ENCODE results near the gene AEBP2.
"Not testable (repeated sequence)": the region's sequence is repeated elsewhere in the genome, so short reads cannot be mapped to it uniquely, and the experiment has no call there.

AEBP2 gene

DNA sequence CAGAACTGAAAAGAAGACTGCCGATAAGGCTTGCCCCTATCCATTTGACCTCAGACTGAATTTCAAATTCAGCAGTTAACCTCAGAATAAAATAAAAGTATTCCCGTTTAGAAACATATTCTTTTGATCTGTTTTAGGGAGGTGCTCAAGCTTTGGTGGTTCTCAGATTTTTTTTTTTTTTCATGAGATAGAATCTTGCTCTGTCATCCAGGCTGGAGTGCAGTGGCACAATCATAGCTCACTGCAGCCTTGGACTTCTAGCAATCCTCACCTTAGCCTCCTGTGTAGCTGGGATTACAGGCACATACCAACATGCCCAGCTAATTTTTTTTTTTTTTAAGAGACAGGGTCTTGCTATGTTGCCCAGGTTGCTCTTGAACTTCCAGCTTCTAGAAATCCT, 15.5 kb downstream of the AEBP2 start:
- Mint-ChIP-seq H3K36me3 (ENCODE audit: low read depth) (peaks cover 25% of the 10 kb centered on the region), H3K27ac (no peak overlapping the region), H3K4me1 (ENCODE audit: low read depth) (peaks cover 11% of the 10 kb centered on the region), H3K27me3 (no peaks in the 10 kb centered on the region), H3K9me3 (no peaks in the 10 kb centered on the region), H3K4me3 (no peak overlapping the region)
- intact Hi-C loops (cut with micrococcal nuclease) = no loop called here

DNA sequence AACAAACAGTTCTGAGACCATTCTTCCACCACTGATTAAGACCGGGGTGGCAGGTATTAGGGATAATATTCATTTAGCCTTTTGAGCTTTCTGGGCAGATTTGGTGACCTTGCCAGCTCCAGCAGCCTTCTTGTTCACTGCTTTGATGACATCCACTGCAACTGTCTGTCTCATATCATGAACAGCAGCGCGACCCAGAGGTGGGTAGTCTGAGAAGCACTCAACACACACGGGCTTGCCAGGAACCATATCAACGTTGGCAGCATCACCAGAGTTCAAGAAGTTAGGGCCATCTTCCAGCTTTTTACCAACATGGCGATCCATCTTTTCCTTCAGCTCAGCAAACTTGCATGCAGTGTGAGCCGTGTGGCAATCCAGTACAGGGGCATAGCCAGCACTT, 16.9 kb downstream of the AEBP2 start:
- Mint-ChIP-seq H3K9me3 (no peaks in the 10 kb centered on the region), H3K4me1 (ENCODE audit: low read depth) (peaks cover 11% of the 10 kb centered on the region), H3K4me3 (no peak overlapping the region), H3K36me3 (ENCODE audit: low read depth) (peaks cover 25% of the 10 kb centered on the region), H3K27me3 (no peaks in the 10 kb centered on the region), H3K27ac (no peak overlapping the region)
- intact Hi-C loops (cut with micrococcal nuclease) = no loop called here

DNA sequence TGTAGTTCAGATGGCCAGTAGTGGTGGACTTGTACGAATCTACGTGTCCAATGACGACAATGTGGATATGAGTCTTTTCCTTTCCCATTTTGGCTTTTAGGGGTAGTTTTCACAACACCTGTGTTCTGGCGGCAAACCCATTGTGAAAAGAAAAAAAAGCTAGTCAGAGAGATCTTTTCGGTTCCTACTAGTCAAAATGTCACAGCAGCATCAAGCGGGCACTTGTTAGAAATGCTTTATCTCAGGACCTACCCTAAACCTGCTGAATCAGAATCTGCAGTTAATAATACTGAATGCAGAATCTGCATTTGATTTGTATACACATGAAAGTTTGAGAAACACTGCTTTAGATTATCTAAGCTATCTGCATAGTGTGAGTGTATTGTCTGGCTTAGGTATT, 18.3 kb downstream of the AEBP2 start:
- H3K27ac Mint-ChIP-seq = no peak overlapping the region
- peaks cover 25% of the 10 kb centered on the region for H3K36me3 Mint-ChIP-seq (ENCODE audit: low read depth)
- no peaks in the 10 kb centered on the region for H3K27me3 Mint-ChIP-seq
- no peaks in the 10 kb centered on the region for H3K9me3 Mint-ChIP-seq
- intact Hi-C loops (cut with micrococcal nuclease) = no loop called here
- no peak overlapping the region for H3K4me3 Mint-ChIP-seq
- peaks cover 20% of the 10 kb centered on the region for H3K4me1 Mint-ChIP-seq (ENCODE audit: low read depth)

DNA sequence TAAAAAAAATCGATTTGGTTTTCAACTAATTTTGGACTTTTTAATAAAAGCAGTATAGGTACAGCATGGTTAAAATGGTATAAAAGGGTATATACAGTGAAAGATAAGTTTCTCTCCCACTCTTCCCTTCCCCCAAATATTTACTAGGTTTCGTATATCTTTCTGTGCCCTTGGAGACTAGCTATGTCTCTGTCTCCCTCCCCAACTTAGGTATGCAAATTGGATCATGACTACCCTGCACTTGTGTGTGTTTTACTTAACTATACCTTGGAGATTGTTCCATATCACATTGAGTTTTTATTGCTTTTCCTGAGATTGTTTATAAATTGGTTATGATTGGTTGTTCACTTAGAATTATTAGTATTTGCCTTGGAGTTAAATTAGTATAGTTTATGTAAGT, 19.4 kb downstream of the AEBP2 start:
- Mint-ChIP-seq H3K27me3 (no peaks in the 10 kb centered on the region), H3K27ac (no peak overlapping the region), H3K4me3 (no peak overlapping the region), H3K36me3 (ENCODE audit: low read depth) (peaks cover 26% of the 10 kb centered on the region), H3K4me1 (ENCODE audit: low read depth) (peaks cover 16% of the 10 kb centered on the region), H3K9me3 (no peaks in the 10 kb centered on the region)
- intact Hi-C loops (cut with micrococcal nuclease) = no loop called here

DNA sequence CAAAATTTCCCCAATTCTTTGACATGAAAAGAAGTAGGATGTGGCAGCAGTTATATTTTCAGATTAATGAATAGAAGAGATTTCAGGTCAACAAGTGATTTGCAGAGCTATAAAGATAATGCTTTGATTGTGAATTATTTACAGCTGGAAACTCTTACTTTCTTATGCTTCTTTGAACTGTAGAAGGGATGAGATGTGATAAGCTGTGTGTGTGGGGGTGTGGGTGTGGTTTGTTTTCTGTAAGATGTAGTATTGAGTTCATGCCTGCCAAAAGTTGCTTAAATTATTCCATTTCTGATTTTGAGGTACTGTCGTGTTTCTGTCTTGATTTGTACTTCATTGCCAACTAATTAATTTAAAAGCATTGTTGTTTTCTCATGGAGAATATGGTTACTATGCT, 22.7 kb downstream of the AEBP2 start:
- no peak overlapping the region for H3K27ac Mint-ChIP-seq
- peaks cover 9% of the 10 kb centered on the region for H3K4me1 Mint-ChIP-seq (ENCODE audit: low read depth)
- intact Hi-C loops (cut with micrococcal nuclease) = no loop called here
- H3K9me3 Mint-ChIP-seq = no peaks in the 10 kb centered on the region
- H3K27me3 Mint-ChIP-seq = no peaks in the 10 kb centered on the region
- no peak overlapping the region for H3K4me3 Mint-ChIP-seq
- peaks cover 40% of the 10 kb centered on the region for H3K36me3 Mint-ChIP-seq (ENCODE audit: low read depth)

DNA sequence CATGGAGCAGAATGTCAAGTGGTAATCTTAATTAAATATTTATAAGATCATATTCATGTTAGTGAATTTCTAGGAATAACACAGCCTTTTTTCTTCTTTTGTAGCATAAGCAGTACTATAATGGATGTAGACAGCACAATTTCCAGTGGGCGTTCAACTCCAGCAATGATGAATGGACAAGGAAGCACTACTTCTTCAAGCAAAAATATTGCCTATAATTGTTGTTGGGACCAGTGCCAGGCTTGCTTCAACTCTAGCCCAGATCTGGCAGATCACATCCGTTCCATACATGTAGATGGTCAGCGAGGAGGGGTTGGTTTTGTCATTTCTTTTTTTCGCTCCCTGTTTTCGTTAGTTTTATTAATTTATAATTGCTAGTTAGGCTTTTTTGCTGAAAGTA, 23.1 kb downstream of the AEBP2 start:
- Mint-ChIP-seq H3K27ac (no peak overlapping the region), H3K4me3 (no peak overlapping the region), H3K27me3 (no peaks in the 10 kb centered on the region), H3K9me3 (no peaks in the 10 kb centered on the region), H3K4me1 (ENCODE audit: low read depth) (peaks cover 9% of the 10 kb centered on the region), H3K36me3 (ENCODE audit: low read depth) (peaks cover 40% of the 10 kb centered on the region)
- intact Hi-C loops (cut with micrococcal nuclease) = no loop called here

DNA sequence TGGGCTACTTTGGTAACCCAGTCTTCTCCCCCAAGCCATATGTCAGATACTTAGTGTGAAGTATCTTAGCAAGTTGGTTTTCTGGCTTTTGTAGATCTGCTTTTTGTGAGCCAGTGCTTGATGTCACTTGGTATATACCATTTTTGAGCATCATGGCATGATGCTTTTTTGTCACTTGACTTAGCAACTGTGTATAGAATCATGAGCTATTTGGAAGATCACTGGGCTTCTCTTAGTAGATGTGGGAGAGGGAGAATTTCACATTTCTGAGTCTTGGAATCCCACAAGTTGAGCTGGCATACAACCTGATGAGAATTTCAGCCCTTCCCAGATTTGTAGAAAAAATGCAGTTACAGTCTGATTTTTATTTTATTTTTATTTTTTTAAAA, 24.9 kb downstream of the AEBP2 start:
- Mint-ChIP-seq H3K36me3 (ENCODE audit: low read depth) (peaks cover 52% of the 10 kb centered on the region), H3K27ac (no peak overlapping the region), H3K9me3 (no peaks in the 10 kb centered on the region), H3K27me3 (no peaks in the 10 kb centered on the region), H3K4me1 (ENCODE audit: low read depth) (peaks cover 9% of the 10 kb centered on the region), H3K4me3 (no peak overlapping the region)
- intact Hi-C loops (cut with micrococcal nuclease) = no loop called here

DNA sequence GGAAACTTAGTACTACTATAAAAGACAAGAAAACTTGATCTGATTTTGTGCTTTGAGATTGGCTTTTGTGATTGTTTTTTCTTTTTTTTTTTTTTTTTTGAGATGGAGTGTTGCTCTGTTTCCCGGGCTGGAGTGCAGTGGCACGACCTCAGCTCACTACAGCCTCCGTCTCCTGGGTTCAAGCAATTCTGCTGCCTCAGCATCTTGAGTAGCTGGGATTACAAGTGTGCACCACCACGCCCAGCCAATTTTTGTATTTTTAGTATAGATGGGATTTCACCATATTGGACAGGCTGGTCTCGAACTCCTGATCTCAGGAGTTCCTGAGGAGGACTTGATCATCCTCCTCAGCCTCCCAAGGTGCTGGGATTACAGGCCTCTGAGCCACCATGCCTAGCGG, 26.4 kb downstream of the AEBP2 start:
- peaks cover 59% of the 10 kb centered on the region for H3K36me3 Mint-ChIP-seq (ENCODE audit: low read depth)
- H3K9me3 Mint-ChIP-seq = no peaks in the 10 kb centered on the region
- H3K27ac Mint-ChIP-seq = no peak overlapping the region
- peaks cover 9% of the 10 kb centered on the region for H3K4me1 Mint-ChIP-seq (ENCODE audit: low read depth)
- intact Hi-C loops (cut with micrococcal nuclease) = no loop called here
- H3K4me3 Mint-ChIP-seq = no peak overlapping the region
- H3K27me3 Mint-ChIP-seq = no peaks in the 10 kb centered on the region

DNA sequence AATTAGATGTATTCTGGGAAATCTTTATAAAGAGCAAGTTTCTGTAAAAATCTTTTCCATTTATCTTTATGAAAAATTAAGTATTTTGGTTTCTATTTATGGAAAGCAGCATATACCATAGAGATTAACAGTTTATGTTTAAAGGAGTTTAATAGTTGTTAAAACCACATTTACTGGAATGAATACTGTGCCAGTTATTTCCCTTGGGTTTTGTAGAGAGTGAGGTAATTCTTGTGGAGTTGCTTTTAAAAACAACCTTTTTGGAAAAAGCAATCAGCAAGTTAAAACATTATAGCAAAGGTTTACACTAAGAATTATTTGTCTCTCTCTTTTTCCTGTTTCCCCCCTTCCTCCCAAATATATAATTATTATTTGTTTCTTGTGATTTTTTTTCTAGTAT, 34.9 kb downstream of the AEBP2 start:
- no peak overlapping the region for H3K27ac Mint-ChIP-seq
- H3K9me3 Mint-ChIP-seq = no peaks in the 10 kb centered on the region
- intact Hi-C loops (cut with micrococcal nuclease) = no loop called here
- H3K27me3 Mint-ChIP-seq = no peaks in the 10 kb centered on the region
- H3K4me1 Mint-ChIP-seq (ENCODE audit: low read depth) = peaks cover 15% of the 10 kb centered on the region
- H3K4me3 Mint-ChIP-seq = no peak overlapping the region
- H3K36me3 Mint-ChIP-seq (ENCODE audit: low read depth) = peaks cover 70% of the 10 kb centered on the region

DNA sequence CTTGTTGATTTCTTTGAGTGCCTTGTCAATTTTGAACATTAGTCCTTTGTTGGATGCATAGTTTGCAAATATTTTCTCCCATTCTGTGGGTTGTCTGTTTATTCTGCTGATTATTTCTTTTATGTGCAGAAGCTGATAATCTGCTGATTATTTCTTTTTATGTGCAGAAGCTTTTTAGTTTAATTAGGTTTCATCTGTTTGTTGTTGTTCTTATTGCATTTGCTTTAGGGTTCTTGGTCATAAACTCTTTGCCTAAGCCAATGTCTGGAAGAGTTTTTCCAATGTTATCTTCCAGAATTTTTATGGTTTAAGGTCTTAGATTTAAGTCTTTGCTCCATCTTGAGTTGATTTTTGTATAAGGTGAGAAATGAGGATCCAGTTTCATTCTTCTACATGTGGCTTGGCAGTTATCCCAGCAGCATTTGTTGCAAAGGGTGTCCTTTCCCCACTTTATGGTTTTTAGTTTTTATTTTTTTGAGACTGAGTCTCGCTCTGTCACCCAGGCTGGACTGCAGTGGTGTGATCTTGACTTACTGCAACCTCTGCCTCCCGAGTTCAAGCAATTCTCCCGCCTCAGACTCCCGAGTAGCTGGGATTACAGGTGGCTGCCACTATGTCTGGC, 36.7 kb downstream of the AEBP2 start:
- H3K9me3 Mint-ChIP-seq = peaks cover 11% of the 10 kb centered on the region
- intact Hi-C loops (cut with micrococcal nuclease); H3K4me3 Mint-ChIP-seq; H3K27me3 Mint-ChIP-seq; H3K27ac Mint-ChIP-seq: not testable (repeated sequence)
- H3K4me1 Mint-ChIP-seq (ENCODE audit: low read depth) = peaks cover 16% of the 10 kb centered on the region
- peaks cover 80% of the 10 kb centered on the region for H3K36me3 Mint-ChIP-seq (ENCODE audit: low read depth)

DNA sequence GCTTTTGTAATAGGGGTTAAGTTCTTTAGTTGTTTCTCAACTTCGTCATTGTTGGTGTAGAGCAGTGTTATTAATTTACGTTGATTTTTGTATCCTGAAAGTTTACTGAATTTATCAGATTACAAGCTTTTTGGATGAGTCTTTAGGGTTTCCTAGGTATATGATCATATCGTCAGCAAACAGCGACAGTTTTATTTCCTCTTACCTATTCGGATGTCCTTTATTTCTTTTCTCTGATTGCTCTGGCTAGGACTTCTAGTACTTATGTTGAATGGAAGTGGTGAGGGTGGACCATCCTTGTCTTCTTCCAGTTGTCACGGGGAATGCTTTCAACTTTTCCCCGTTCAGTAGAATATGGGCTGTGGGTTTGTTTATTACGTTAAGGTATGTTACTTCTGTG, 37.8 kb downstream of the AEBP2 start:
- Mint-ChIP-seq H3K4me3 (no peak overlapping the region), H3K36me3 (ENCODE audit: low read depth) (peaks cover 91% of the 10 kb centered on the region), H3K27me3 (no peaks in the 10 kb centered on the region), H3K9me3 (peaks cover 11% of the 10 kb centered on the region), H3K4me1 (ENCODE audit: low read depth) (peaks cover 27% of the 10 kb centered on the region), H3K27ac (no peak overlapping the region)
- intact Hi-C loops (cut with micrococcal nuclease) = no loop called here

DNA sequence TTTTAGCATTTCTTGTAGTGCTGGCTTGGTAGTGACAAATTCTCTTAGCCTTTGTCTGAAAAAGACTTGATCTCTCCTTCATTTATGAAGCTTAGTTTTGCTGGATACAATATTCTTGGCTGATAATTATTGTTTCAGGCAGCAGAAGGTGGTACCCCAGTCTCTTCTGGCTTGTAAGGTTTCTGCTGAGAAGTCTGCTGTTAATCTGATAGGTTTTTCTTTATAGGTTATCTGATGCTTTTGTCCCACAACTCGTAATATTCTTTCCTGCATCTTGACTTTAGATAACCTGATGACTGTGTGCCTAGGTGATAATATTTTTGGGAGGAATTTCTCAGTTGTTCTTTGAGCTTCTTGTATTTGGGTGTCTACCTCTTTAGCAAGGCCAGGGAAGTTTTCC, 41.2 kb downstream of the AEBP2 start:
- peaks cover 74% of the 10 kb centered on the region for H3K36me3 Mint-ChIP-seq (ENCODE audit: low read depth)
- H3K4me1 Mint-ChIP-seq (ENCODE audit: low read depth) = peaks cover 54% of the 10 kb centered on the region
- no peaks in the 10 kb centered on the region for H3K27me3 Mint-ChIP-seq
- no peak overlapping the region for H3K27ac Mint-ChIP-seq
- H3K4me3 Mint-ChIP-seq = no peak overlapping the region
- peaks cover 11% of the 10 kb centered on the region for H3K9me3 Mint-ChIP-seq
- intact Hi-C loops (cut with micrococcal nuclease) = no loop called here

DNA sequence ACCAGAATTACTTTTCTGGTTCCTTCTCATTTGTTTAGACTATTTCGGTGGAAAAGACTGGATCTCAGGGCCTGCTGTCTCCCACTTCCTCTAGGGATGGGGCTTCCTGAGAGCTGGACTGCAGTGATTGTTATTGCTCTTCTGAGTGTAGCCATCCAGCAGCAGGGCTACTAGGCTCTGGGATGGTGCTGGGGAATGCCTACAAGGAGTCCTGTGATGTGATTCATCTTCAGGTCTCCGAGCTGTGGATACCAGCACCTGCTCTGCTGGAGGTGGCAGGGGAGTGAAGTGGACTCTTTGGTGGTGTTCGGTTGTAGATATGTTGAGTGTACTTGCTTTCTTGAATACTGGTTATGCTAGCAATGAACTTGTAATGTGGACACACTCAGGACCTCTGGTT, 42.7 kb downstream of the AEBP2 start:
- intact Hi-C loops (cut with micrococcal nuclease) = loop anchor here (2.0 kb wide), 1 partner anchor 41 kb away; no protein-coding TSS in a partner anchor
- peaks cover 73% of the 10 kb centered on the region for H3K36me3 Mint-ChIP-seq (ENCODE audit: low read depth)
- no peaks in the 10 kb centered on the region for H3K27me3 Mint-ChIP-seq
- H3K27ac Mint-ChIP-seq = peak overlapping the region; percentile 82
- H3K4me3 Mint-ChIP-seq = no peak overlapping the region
- H3K9me3 Mint-ChIP-seq = peaks cover 11% of the 10 kb centered on the region
- peaks cover 56% of the 10 kb centered on the region for H3K4me1 Mint-ChIP-seq (ENCODE audit: low read depth)

DNA sequence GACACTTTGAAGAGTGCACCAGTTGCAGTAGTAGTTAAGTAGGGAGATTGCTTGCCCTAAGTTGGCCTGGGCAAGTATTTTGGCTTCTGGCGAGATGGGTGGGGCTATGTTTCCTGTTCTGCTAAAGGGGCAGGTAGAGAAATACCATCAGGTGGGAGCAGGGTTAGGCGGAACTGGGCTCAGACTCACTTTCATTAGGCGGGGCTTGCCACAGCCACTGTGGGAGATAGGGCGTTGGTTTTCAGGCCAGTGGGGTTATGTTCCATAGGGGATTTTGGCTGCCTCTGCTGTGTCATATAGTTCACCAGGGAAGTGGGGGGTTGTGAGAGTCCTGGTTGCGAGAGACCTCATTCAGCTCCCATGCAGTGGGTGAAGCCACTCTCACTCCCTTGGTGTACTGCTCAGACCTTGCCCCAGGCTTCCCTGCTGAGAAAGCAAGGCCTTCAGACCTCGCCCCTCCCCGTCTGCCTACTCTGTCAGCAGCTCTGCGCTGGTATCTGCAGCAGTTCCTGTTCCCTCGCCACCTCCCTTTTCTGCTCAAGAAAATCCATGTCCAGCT, 43.3 kb downstream of the AEBP2 start:
- Mint-ChIP-seq H3K36me3 (ENCODE audit: low read depth) (peaks cover 67% of the 10 kb centered on the region), H3K27ac (peak overlapping the region; percentile 82), H3K4me1 (ENCODE audit: low read depth) (peaks cover 50% of the 10 kb centered on the region), H3K27me3 (no peaks in the 10 kb centered on the region), H3K9me3 (peaks cover 11% of the 10 kb centered on the region), H3K4me3 (peak overlapping the region; percentile 33)
- intact Hi-C loops (cut with micrococcal nuclease) = loop anchor here (2.0 kb wide), 1 partner anchor 42 kb away; no protein-coding TSS in a partner anchor

DNA sequence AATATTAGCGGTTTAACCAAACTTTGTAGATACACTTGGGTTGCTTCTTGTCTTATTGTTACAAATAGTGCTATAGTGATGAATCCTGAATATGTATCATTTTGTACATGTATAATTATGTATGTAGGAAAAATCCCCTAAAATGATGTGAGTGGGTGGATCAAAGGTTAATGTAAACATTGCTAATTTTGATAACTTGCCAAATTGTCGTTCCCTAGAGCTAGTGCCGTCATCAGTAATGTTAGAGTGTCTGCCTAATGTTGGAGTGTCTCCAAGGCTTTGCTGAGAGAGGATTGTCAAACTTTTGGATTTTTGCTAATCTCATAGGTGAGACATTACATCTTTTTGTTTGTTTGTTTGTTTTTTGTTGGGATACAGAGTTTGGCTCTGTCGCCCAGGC, 44.4 kb downstream of the AEBP2 start:
- Mint-ChIP-seq H3K9me3 (peaks cover 11% of the 10 kb centered on the region), H3K36me3 (ENCODE audit: low read depth) (peaks cover 58% of the 10 kb centered on the region), H3K27me3 (no peaks in the 10 kb centered on the region), H3K4me3 (no peak overlapping the region), H3K4me1 (ENCODE audit: low read depth) (peaks cover 43% of the 10 kb centered on the region), H3K27ac (peak overlapping the region; percentile 82)
- intact Hi-C loops (cut with micrococcal nuclease) = loop anchor here (2.0 kb wide), 1 partner anchor 43 kb away; no protein-coding TSS in a partner anchor
